ENCODE measurements around the gene FASLG. TPM values are rescaled to one million over a fixed set of nuclear protein-coding genes. Genes with fewer than 3 reads are reported as not detected.
"Not testable (repeated sequence)": the region's sequence is repeated elsewhere in the genome, so short reads cannot be mapped to it uniquely, and the experiment has no call there.

Gene FASLG
- 54.4 and 55.9 TPM in 2 replicates for total RNA-seq

GRCh38 chr1:172658871-172659453, at the start of gene FASLG:
TSS of gene FASLG (plus strand) at chr1:172659103. CDS start at chr1:172659202, 99 bp downstream.
- Mint-ChIP-seq H3K9me3 (peaks cover 9% of the 10 kb centered on the region), H3K4me1 (peaks cover 62% of the 10 kb centered on the region), H3K4me3 (peak within 1 kb of the TSS; percentile 79), H3K27ac (peak within 1 kb of the TSS; percentile 93), H3K27me3 (peaks cover 8% of the 10 kb centered on the region), H3K36me3 (ENCODE audit: low read depth) (peaks cover 42% of the 10 kb centered on the region)
- intact Hi-C loops (cut with micrococcal nuclease), result loop anchor here (1.0 to 2.0 kb wide), 5 partner anchors 12 to 126 kb away; partner anchors contain the start of gene SUCO
- peak; percentile 83 for DNase-seq

GRCh38 chr1:172609528-172609927, 49.4 kb upstream of the FASLG start:
- no peak overlapping the region for H3K4me3 Mint-ChIP-seq
- peaks cover 13% of the 10 kb centered on the region for H3K4me1 Mint-ChIP-seq
- no peaks in the 10 kb centered on the region for H3K9me3 Mint-ChIP-seq
- no peaks in the 10 kb centered on the region for H3K27me3 Mint-ChIP-seq
- H3K36me3 Mint-ChIP-seq (ENCODE audit: low read depth), result peaks cover 42% of the 10 kb centered on the region
- H3K27ac Mint-ChIP-seq, result no peak overlapping the region
- DNase-seq, result no peak
- intact Hi-C loops (cut with micrococcal nuclease), result loop anchor here (1.0 to 2.0 kb wide), 3 partner anchors 29 to 110 kb away; partner anchors contain the start of gene FASLG

GRCh38 chr1:172612478-172612877, 46.4 kb upstream of the FASLG start:
- peaks cover 39% of the 10 kb centered on the region for H3K36me3 Mint-ChIP-seq (ENCODE audit: low read depth)
- peaks cover 9% of the 10 kb centered on the region for H3K4me1 Mint-ChIP-seq
- no peaks in the 10 kb centered on the region for H3K27me3 Mint-ChIP-seq
- DNase-seq, result no peak
- peaks cover 16% of the 10 kb centered on the region for H3K9me3 Mint-ChIP-seq
- intact Hi-C loops (cut with micrococcal nuclease), result no loop called here
- no peak overlapping the region for H3K4me3 Mint-ChIP-seq
- H3K27ac Mint-ChIP-seq, result no peak overlapping the region

GRCh38 chr1:172613294-172613693, 45.6 kb upstream of the FASLG start:
- H3K36me3 Mint-ChIP-seq (ENCODE audit: low read depth), result peaks cover 37% of the 10 kb centered on the region
- no peak overlapping the region for H3K27ac Mint-ChIP-seq
- no peak overlapping the region for H3K4me3 Mint-ChIP-seq
- peaks cover 16% of the 10 kb centered on the region for H3K9me3 Mint-ChIP-seq
- H3K27me3 Mint-ChIP-seq, result no peaks in the 10 kb centered on the region
- intact Hi-C loops (cut with micrococcal nuclease), result no loop called here
- DNase-seq, result no peak
- peaks cover 9% of the 10 kb centered on the region for H3K4me1 Mint-ChIP-seq

GRCh38 chr1:172616195-172616594, 42.7 kb upstream of the FASLG start:
- Mint-ChIP-seq H3K27me3 (peaks cover 2% of the 10 kb centered on the region), H3K36me3 (ENCODE audit: low read depth) (peaks cover 23% of the 10 kb centered on the region), H3K9me3 (peaks cover 17% of the 10 kb centered on the region), H3K4me1 (no peaks in the 10 kb centered on the region), H3K4me3 (no peak overlapping the region), H3K27ac (no peak overlapping the region)
- no peak for DNase-seq
- intact Hi-C loops (cut with micrococcal nuclease), result no loop called here

- DNase-seq, result no peak
- peaks cover 21% of the 10 kb centered on the region for H3K9me3 Mint-ChIP-seq
- H3K27me3 Mint-ChIP-seq, result peaks cover 2% of the 10 kb centered on the region
- no peak overlapping the region for H3K27ac Mint-ChIP-seq
- H3K4me3 Mint-ChIP-seq, result no peak overlapping the region
- peaks cover 22% of the 10 kb centered on the region for H3K36me3 Mint-ChIP-seq (ENCODE audit: low read depth)
- intact Hi-C loops (cut with micrococcal nuclease), result no loop called here
- no peaks in the 10 kb centered on the region for H3K4me1 Mint-ChIP-seq
Measured at GRCh38 chr1:172616636-172617035, 42.3 kb upstream of the FASLG start.

- peaks cover 15% of the 10 kb centered on the region for H3K27me3 Mint-ChIP-seq
- H3K9me3 Mint-ChIP-seq, result peaks cover 32% of the 10 kb centered on the region
- intact Hi-C loops (cut with micrococcal nuclease), result not testable (repeated sequence)
Measured at GRCh38 chr1:172620603-172621002, 38.3 kb upstream of the FASLG start.

GRCh38 chr1:172622541-172622940, 36.4 kb upstream of the FASLG start:
- Mint-ChIP-seq H3K27me3 (peaks cover 24% of the 10 kb centered on the region), H3K4me1 (peaks cover 5% of the 10 kb centered on the region), H3K27ac (no peak overlapping the region), H3K4me3 (no peak overlapping the region), H3K36me3 (ENCODE audit: low read depth) (peaks cover 11% of the 10 kb centered on the region), H3K9me3 (peaks cover 19% of the 10 kb centered on the region)
- DNase-seq, result no peak
- intact Hi-C loops (cut with micrococcal nuclease), result no loop called here

More at GRCh38 chr1:172620603-172621002, 38.3 kb upstream of the FASLG start:
- H3K36me3 Mint-ChIP-seq (ENCODE audit: low read depth), result peaks cover 17% of the 10 kb centered on the region
- H3K4me3 Mint-ChIP-seq, DNase-seq, H3K27ac Mint-ChIP-seq, H3K4me1 Mint-ChIP-seq: not testable (repeated sequence)

- DNase-seq, result no peak
- Mint-ChIP-seq H3K9me3 (peaks cover 19% of the 10 kb centered on the region), H3K36me3 (ENCODE audit: low read depth) (peaks cover 8% of the 10 kb centered on the region), H3K27me3 (peaks cover 24% of the 10 kb centered on the region), H3K4me3 (no peak overlapping the region), H3K27ac (no peak overlapping the region), H3K4me1 (peaks cover 11% of the 10 kb centered on the region)
- intact Hi-C loops (cut with micrococcal nuclease), result no loop called here
Measured at GRCh38 chr1:172623748-172624147, 35.2 kb upstream of the FASLG start.

GRCh38 chr1:172626845-172627244, 32.1 kb upstream of the FASLG start:
- peaks cover 22% of the 10 kb centered on the region for H3K27me3 Mint-ChIP-seq
- peaks cover 33% of the 10 kb centered on the region for H3K4me1 Mint-ChIP-seq
- no peak for DNase-seq
- H3K9me3 Mint-ChIP-seq, result peaks cover 14% of the 10 kb centered on the region
- no peak overlapping the region for H3K27ac Mint-ChIP-seq
- intact Hi-C loops (cut with micrococcal nuclease), result loop anchor here (5.0 kb wide), 1 partner anchor 35 kb away; no protein-coding TSS in a partner anchor
- no peak overlapping the region for H3K4me3 Mint-ChIP-seq
- H3K36me3 Mint-ChIP-seq (ENCODE audit: low read depth), result peaks cover 2% of the 10 kb centered on the region

- Mint-ChIP-seq H3K9me3 (peaks cover 8% of the 10 kb centered on the region), H3K27ac (no peak overlapping the region), H3K4me3 (peak overlapping the region; percentile 4), H3K27me3 (peaks cover 20% of the 10 kb centered on the region), H3K36me3 (ENCODE audit: low read depth) (peaks cover under 1% of the 10 kb centered on the region), H3K4me1 (peaks cover 39% of the 10 kb centered on the region)
- intact Hi-C loops (cut with micrococcal nuclease), result loop anchor here (5.0 kb wide), 1 partner anchor 35 kb away; no protein-coding TSS in a partner anchor
- DNase-seq, result peak; percentile 58
Measured at GRCh38 chr1:172627702-172628101, 31.2 kb upstream of the FASLG start.

- intact Hi-C loops (cut with micrococcal nuclease), result loop anchor here (5.0 kb wide), 1 partner anchor 34 kb away; no protein-coding TSS in a partner anchor
- Mint-ChIP-seq H3K27ac (no peak overlapping the region), H3K4me3 (no peak overlapping the region), H3K27me3 (peaks cover 17% of the 10 kb centered on the region), H3K36me3 (ENCODE audit: low read depth) (no peaks in the 10 kb centered on the region), H3K4me1 (peaks cover 39% of the 10 kb centered on the region), H3K9me3 (peaks cover 5% of the 10 kb centered on the region)
- DNase-seq, result no peak
Measured at GRCh38 chr1:172628401-172628800, 30.5 kb upstream of the FASLG start.

GRCh38 chr1:172629170-172629569, 29.7 kb upstream of the FASLG start:
- peaks cover 13% of the 10 kb centered on the region for H3K27me3 Mint-ChIP-seq
- no peak overlapping the region for H3K4me3 Mint-ChIP-seq
- H3K27ac Mint-ChIP-seq, result no peak overlapping the region
- H3K4me1 Mint-ChIP-seq, result peaks cover 37% of the 10 kb centered on the region
- no peak for DNase-seq
- no peaks in the 10 kb centered on the region for H3K36me3 Mint-ChIP-seq (ENCODE audit: low read depth)
- intact Hi-C loops (cut with micrococcal nuclease), result loop anchor here (5.0 kb wide), 1 partner anchor 33 kb away; no protein-coding TSS in a partner anchor
- H3K9me3 Mint-ChIP-seq, result no peaks in the 10 kb centered on the region

- intact Hi-C loops (cut with micrococcal nuclease), result loop anchor here (5.0 to 10.0 kb wide), 2 partner anchors 33 to 265 kb away; no protein-coding TSS in a partner anchor
- H3K36me3 Mint-ChIP-seq (ENCODE audit: low read depth), result no peaks in the 10 kb centered on the region
- H3K4me3 Mint-ChIP-seq, result no peak overlapping the region
- H3K27ac Mint-ChIP-seq, result peak overlapping the region; percentile 43
- H3K4me1 Mint-ChIP-seq, result peaks cover 37% of the 10 kb centered on the region
- H3K9me3 Mint-ChIP-seq, result no peaks in the 10 kb centered on the region
- H3K27me3 Mint-ChIP-seq, result peaks cover 13% of the 10 kb centered on the region
- no peak for DNase-seq
Measured at GRCh38 chr1:172629638-172630037, 29.3 kb upstream of the FASLG start.
